Heart left ventricle (tissue), 13 donors: ENCODE data around the gene EVI2A.

Experiments
- POLR2A ChIP-seq, 2 donors: fragments of 450-650 bp; IDR thresholded peaks; one replicate each; pipeline ENCODE4 v1.6.1; 2017; ENCODE audit warnings: antibody characterized with exemption in 2 of 2, mild to moderate bottlenecking in 2 of 2, moderate library complexity in 2 of 2
- TF ChIP-seq, protein P1 (sequence below), 12 donors: fragments of 200-600 bp; sonication (generic) in 4 of 12; IDR thresholded peaks; one replicate each; pipeline versions ENCODE4 v1.5.0 to v1.8.0; 2018 to 2022; ENCODE audit warnings: antibody characterized with exemption in 12 of 12, mild to moderate bottlenecking in 5 of 12
- donor health status: ischemic (EF 13 %, LVEDD 7.1; RV severe dilation, severe dysfunction).
- donor health status: DM: no; HTN: yes; CAD: no.
- donor health status: DM: no; HTN: no; CAD: no.
- donor health status: ischemic (EF 25% LVEDD 6.9; RV normal size, moderate dysfunction).
- donor health status: ischemic (EF 25% LVEDD 5.7; RV mildly dilated, moderate dysfunction).
- donor health status: ischemic (EF 35%, LVEDD 5.7; RV mildly dilated, moderate dysfunction).
- donor health status: nonischemic (EF 11% LVEDD 7.7; RV severe dilation, severe dysfunction).
- donor health status: DM: yes; HTN: yes; CAD: no.
- donor health status: PGD.
- donor health status: ischemic (EF 29% LVEDD 5.4; RV normal size, mild dysfunction).
- donor health status: nonischemic (EF 23%, LVEDD 6.1; RV moderate dilation, normal function).

DNA sequence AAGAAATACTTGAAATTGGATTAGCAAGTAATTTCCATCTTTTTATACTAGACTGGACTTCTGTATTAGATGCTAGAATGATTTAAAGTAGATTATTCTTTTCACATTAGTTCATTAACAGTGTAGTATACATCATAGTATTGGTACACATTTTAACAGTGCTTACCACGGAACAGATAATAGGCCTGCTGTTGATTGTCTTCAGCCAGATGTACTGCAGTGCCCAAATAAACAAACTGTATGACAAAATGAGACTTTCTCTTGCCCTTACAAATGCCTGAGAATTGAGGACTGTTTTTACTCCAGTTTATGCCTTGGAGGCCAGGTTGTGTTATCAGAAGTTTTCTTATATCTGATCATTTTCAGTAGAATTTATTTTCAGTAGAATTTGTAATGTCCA is 631 bp downstream of the EVI2A start:
- TF ChIP-seq POLR2A (IDR thresholded peaks at IDR 0.05), result no peak
- TF ChIP-seq, protein P1, sequence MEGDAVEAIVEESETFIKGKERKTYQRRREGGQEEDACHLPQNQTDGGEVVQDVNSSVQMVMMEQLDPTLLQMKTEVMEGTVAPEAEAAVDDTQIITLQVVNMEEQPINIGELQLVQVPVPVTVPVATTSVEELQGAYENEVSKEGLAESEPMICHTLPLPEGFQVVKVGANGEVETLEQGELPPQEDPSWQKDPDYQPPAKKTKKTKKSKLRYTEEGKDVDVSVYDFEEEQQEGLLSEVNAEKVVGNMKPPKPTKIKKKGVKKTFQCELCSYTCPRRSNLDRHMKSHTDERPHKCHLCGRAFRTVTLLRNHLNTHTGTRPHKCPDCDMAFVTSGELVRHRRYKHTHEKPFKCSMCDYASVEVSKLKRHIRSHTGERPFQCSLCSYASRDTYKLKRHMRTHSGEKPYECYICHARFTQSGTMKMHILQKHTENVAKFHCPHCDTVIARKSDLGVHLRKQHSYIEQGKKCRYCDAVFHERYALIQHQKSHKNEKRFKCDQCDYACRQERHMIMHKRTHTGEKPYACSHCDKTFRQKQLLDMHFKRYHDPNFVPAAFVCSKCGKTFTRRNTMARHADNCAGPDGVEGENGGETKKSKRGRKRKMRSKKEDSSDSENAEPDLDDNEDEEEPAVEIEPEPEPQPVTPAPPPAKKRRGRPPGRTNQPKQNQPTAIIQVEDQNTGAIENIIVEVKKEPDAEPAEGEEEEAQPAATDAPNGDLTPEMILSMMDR (IDR thresholded peaks at IDR 0.05), result no peak
